Cardiac muscle cell (in vitro differentiated cells and primary cell): ENCODE results near the gene PIK3R2. TPM values are rescaled to one million over a fixed set of nuclear protein-coding genes. Genes with fewer than 3 reads are reported as not detected.

Experiments
- DNase-seq, 2 donors: peaks; one replicate each; pipeline versions ENCODE4 v3.0.0 to v3.0.0-alpha.2; 2010 to 2017; ENCODE audit warnings: low read depth in 1 of 2, low spot score in 1 of 2
- H3K27ac ChIP-seq: fragments of 200-600 bp; sonication (generic); 2 replicates; pipeline ENCODE4 v1.5.1; 2016
- H3K27me3 ChIP-seq: fragments of 200-600 bp; sonication (generic); 2 replicates; pipeline ENCODE4 v1.6.0; 2016; ENCODE audit warnings: control low read depth
- H3K36me3 ChIP-seq: fragments of 200-600 bp; sonication (generic); 2 replicates; pipeline ENCODE4 v1.5.1; 2016; ENCODE audit warnings: control low read depth
- H3K4me1 ChIP-seq: fragments of 200-600 bp; sonication (generic); 2 replicates; pipeline ENCODE4 v1.8.1; 2017; ENCODE audit warnings: low read depth, mild to moderate bottlenecking, mixed run types
- H3K4me3 ChIP-seq: fragments of 200-600 bp; sonication (generic); 2 replicates; pipeline ENCODE4 v1.5.1; 2016; ENCODE audit warnings: mild to moderate bottlenecking
- H3K9me3 ChIP-seq: fragments of 200-600 bp; sonication (generic); 2 replicates; pipeline ENCODE4 v1.5.1; 2017; ENCODE audit warnings: low read depth, mild to moderate bottlenecking, control low read depth
- CTCF ChIP-seq: IDR thresholded peaks from 2 replicates; pipeline ENCODE4 v1.5.1; 2012; ENCODE audit warnings: low read depth, mild to moderate bottlenecking, low read length
- polyA plus RNA-seq: library from polyadenylated mRNA; unstranded; fragments of >200 nt; fragmentation: Nextera tagmentation; extraction: Ambion mirVana; gene quantifications from 2 replicates; pipeline ENCODE4 v1.2.1, GENCODE V29; 2016
- total RNA-seq: library from RNA; depleted of rRNA; stranded (reverse); fragments of >200 nt; gene quantifications from 2 replicates; pipeline ENCODE4 v1.2.3, GENCODE V29; 2016

PIK3R2 gene
- total and polyA plus RNA-seq, 2 experiments from 2014 or later = 53.8 to 64.7 TPM

- TF ChIP-seq CTCF = no peak
- Histone ChIP-seq H3K27ac (no peak overlapping the region), H3K4me1 (peaks cover 7% of the 10 kb centered on the region), H3K27me3 (peaks cover 18% of the 10 kb centered on the region), H3K36me3 (no peaks in the 10 kb centered on the region), H3K9me3 (no peaks in the 10 kb centered on the region), H3K4me3 (no peak overlapping the region)
- DNase-seq = no peak
Observed at GRCh38 chr19:18176367-18177310, 23.7 kb downstream of the PIK3R2 start.

GRCh38 chr19:18179957-18180356 lies 27.0 kb downstream of the PIK3R2 start:
- Histone ChIP-seq H3K27me3 (peaks cover 6% of the 10 kb centered on the region), H3K4me3 (no peak overlapping the region), H3K9me3 (no peaks in the 10 kb centered on the region), H3K36me3 (no peaks in the 10 kb centered on the region), H3K27ac (no peak overlapping the region), H3K4me1 (no peaks in the 10 kb centered on the region)
- no peak for TF ChIP-seq CTCF
- DNase-seq = no peak

GRCh38 chr19:18183529-18183928 lies 30.6 kb downstream of the PIK3R2 start:
- H3K27me3 ChIP-seq = no peaks in the 10 kb centered on the region
- H3K9me3 ChIP-seq = no peaks in the 10 kb centered on the region
- H3K4me3 ChIP-seq = no peak overlapping the region
- DNase-seq = no peak
- no peak for TF ChIP-seq CTCF
- no peaks in the 10 kb centered on the region for H3K4me1 ChIP-seq
- no peak overlapping the region for H3K27ac ChIP-seq
- H3K36me3 ChIP-seq = no peaks in the 10 kb centered on the region

GRCh38 chr19:18185538-18185937 lies 32.6 kb downstream of the PIK3R2 start:
- no peaks in the 10 kb centered on the region for H3K4me1 ChIP-seq
- DNase-seq = no peak

GRCh38 chr19:18190278-18190677 lies 37.3 kb downstream of the PIK3R2 start:
- Histone ChIP-seq H3K27me3 (no peaks in the 10 kb centered on the region), H3K36me3 (no peaks in the 10 kb centered on the region), H3K9me3 (no peaks in the 10 kb centered on the region), H3K4me3 (no peak overlapping the region), H3K4me1 (peaks cover 7% of the 10 kb centered on the region), H3K27ac (no peak overlapping the region)
- no peak for DNase-seq
- TF ChIP-seq CTCF = no peak

More at GRCh38 chr19:18185538-18185937, 32.6 kb downstream of the PIK3R2 start:
- Histone ChIP-seq H3K4me3 (no peak overlapping the region), H3K36me3 (no peaks in the 10 kb centered on the region), H3K27me3 (no peaks in the 10 kb centered on the region), H3K9me3 (no peaks in the 10 kb centered on the region), H3K27ac (no peak overlapping the region)
- TF ChIP-seq CTCF = no peak
